Neural crest cell (in vitro differentiated cells): Measurements from ENCODE around the gene WDR86. TPM values are rescaled to one million over a fixed set of nuclear protein-coding genes. Genes with fewer than 3 reads are reported as not detected.

ENCODE experiments used
- DNase-seq: peaks from one replicate; pipeline ENCODE4 v3.0.0; 2021; ENCODE audit warnings: low read depth, mixed read lengths, low spot score
- H3K27ac Mint-ChIP-seq: one replicate; pipeline ENCODE4 v1.8.0; 2021; ENCODE audit warnings: mild to moderate bottlenecking, mixed read lengths; ENCODE audit not compliant: unreplicated experiment
- H3K27me3 Mint-ChIP-seq: 2 replicates; pipeline ENCODE4 v1.8.0; 2021; ENCODE audit warnings: low read depth, mild to moderate bottlenecking, mixed read lengths
- H3K36me3 Mint-ChIP-seq: 2 replicates; pipeline ENCODE4 v1.8.0; 2021; ENCODE audit warnings: low read depth, mild to moderate bottlenecking, mixed read lengths
- H3K4me1 Mint-ChIP-seq: 2 replicates; pipeline ENCODE4 v1.8.0; 2021; ENCODE audit warnings: mixed read lengths
- H3K4me3 Mint-ChIP-seq: one replicate; pipeline ENCODE4 v1.8.0; 2021; ENCODE audit warnings: mild to moderate bottlenecking, mixed read lengths
- H3K9me3 Mint-ChIP-seq: 2 replicates; pipeline ENCODE4 v1.8.0; 2021; ENCODE audit warnings: mixed read lengths
- total RNA-seq: library from RNA; stranded (reverse); gene quantifications from 2 replicates; pipeline ENCODE4 v1.2.1, GENCODE V29; 2021
- TF ChIP-seq, protein P1 (sequence below): fragments of 200-600 bp; sonication (generic); conservative IDR thresholded peaks from 2 replicates; pipeline ENCODE4 v1.5.0; 2021; ENCODE audit warnings: antibody characterized with exemption, mild to moderate bottlenecking

Gene WDR86
- total RNA-seq, 1 donor from 2014 or later = 29.8 TPM

DNA sequence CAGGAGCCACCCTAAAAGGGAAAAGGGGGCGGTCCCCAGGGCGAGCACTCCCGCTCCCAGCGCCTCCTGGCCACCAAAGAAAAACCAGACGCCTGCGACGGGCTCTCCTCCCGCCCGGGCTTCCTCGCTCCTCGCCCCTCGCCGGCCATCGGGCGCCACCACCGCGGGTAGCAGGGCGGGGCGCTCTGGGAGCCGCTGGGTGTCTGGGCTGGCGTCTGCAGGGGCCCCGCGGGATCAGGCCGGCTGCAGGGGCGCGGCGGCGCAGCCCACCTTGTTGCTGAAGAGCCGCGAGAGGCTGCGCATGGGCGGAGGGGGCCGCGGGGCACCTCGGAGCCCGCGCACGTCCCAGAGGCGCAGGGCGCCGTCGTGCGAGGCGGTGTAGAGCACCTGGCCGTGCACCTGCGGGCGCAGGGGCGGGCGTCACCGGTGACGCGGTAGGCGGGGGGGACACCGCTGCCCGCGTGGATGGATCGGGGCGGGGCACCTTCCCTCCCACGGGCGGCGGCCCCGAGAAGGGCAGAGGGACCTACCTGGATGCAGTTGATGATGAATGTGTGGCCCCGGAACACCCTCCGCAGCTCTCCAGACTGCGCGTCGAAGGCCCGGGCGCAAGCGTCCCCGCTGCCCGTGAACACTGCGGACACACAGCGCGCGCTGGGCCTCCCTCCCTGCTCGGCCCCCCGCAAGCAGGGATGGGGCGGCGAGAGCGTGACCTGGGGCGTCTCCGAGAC lies 28.3 kb downstream of the WDR86 start:
- Mint-ChIP-seq H3K27me3 (peaks cover 46% of the 10 kb centered on the region), H3K27ac (no peak overlapping the region), H3K4me3 (no peak overlapping the region), H3K36me3 (peaks cover 4% of the 10 kb centered on the region), H3K9me3 (no peaks in the 10 kb centered on the region), H3K4me1 (peaks cover 5% of the 10 kb centered on the region)
- TF ChIP-seq, protein P1, sequence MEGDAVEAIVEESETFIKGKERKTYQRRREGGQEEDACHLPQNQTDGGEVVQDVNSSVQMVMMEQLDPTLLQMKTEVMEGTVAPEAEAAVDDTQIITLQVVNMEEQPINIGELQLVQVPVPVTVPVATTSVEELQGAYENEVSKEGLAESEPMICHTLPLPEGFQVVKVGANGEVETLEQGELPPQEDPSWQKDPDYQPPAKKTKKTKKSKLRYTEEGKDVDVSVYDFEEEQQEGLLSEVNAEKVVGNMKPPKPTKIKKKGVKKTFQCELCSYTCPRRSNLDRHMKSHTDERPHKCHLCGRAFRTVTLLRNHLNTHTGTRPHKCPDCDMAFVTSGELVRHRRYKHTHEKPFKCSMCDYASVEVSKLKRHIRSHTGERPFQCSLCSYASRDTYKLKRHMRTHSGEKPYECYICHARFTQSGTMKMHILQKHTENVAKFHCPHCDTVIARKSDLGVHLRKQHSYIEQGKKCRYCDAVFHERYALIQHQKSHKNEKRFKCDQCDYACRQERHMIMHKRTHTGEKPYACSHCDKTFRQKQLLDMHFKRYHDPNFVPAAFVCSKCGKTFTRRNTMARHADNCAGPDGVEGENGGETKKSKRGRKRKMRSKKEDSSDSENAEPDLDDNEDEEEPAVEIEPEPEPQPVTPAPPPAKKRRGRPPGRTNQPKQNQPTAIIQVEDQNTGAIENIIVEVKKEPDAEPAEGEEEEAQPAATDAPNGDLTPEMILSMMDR = no peak
- no peak for DNase-seq

DNA sequence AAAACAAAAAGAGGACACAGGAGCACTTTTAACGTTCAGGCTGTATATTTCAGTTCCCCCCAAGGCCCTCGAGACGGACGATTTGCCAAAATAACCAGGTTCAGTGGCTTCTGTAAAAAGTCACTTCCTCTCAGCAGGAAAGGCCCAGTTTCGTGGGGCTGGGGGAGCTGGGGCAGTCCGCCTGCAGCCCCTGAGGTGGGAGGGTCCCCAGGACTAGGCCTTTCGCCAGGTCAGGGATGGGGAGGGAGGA lies 28.8 kb downstream of the WDR86 start:
- peaks cover 46% of the 10 kb centered on the region for H3K27me3 Mint-ChIP-seq
- no peak overlapping the region for H3K4me3 Mint-ChIP-seq
- H3K36me3 Mint-ChIP-seq = peaks cover 4% of the 10 kb centered on the region
- H3K9me3 Mint-ChIP-seq = no peaks in the 10 kb centered on the region
- peaks cover 5% of the 10 kb centered on the region for H3K4me1 Mint-ChIP-seq
- TF ChIP-seq, protein P1 = no peak
- no peak for DNase-seq
- H3K27ac Mint-ChIP-seq = no peak overlapping the region

DNA sequence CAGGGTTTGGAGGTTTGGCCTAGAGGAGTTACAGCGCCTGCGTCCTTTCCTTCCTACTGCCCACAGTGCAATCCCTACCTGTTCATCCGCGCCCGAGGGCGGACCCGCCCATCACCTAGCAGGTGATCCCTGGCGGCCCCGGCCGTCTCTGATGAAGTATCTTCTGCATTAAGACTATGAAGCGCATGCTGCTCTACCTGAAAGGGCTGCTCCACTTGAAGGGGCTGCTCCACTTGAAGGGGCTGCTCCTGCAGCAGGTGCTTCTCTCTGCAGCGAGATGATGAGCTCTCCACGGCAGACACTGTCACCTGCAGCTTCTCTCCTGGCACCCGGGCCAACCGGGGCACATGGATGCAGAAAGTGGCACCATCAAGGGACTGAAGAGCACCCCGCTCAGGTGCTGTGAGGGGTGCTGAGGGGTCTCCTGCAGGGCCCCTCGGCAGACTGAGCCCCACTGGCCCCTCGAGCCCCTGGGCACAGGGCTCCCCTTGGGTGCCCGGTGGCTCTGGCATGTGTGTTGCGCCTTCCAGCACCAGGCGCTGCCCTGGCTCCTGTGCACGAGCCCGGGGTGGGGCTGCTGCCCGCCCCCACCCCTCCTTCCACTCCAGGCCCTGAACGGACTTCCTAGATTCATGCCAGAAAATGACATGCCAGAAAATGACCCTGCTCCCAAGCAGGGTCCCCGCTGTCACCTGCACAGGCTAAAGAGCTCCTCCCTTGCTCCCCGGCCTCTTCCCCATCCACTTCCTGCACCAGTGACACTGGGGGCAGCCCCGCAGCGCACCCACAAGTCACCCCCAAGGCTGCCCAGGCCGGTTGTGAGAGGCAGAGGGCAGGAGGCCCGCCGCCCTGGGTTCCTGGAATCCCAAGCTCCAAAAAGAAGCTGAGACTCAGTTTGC lies 29.4 kb downstream of the WDR86 start:
- DNase-seq = no peak
- H3K27me3 Mint-ChIP-seq = peaks cover 46% of the 10 kb centered on the region
- TF ChIP-seq, protein P1 = no peak
- no peak overlapping the region for H3K27ac Mint-ChIP-seq
- no peak overlapping the region for H3K4me3 Mint-ChIP-seq
- peaks cover 4% of the 10 kb centered on the region for H3K36me3 Mint-ChIP-seq
- no peaks in the 10 kb centered on the region for H3K9me3 Mint-ChIP-seq
- H3K4me1 Mint-ChIP-seq = peaks cover 5% of the 10 kb centered on the region

DNA sequence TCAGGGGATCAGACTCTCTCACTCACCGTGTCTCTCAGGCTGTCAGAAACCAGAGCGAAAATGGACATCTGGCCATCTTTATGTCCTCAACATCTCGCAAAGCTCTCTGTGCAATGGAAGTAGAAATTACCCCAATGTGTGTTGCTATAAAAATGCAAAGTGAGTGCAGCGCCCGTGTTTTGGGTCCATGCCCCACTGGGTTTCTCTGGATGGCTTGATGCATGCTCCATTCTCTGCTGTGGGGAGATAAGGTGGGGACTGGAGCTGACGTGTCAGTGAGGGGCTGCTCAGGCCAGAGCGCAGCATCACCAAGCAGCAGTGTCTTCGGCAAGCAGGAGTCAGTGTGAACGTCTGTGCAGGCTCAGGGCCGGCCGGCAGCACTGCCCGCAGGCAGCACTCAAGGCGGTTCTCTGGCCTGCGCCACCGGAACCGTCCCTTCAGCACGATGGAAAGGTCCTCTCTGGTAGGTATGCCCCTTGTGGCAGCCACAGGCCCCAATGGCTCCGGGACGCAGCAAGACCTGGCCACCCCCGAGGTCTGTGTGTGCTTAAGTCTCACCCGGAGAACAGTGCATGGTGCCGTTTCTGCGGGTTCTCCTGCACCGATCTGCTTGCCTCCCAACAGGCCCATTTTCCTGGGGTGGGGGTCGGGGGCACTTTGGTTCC lies 30.2 kb downstream of the WDR86 start:
- no peak overlapping the region for H3K4me3 Mint-ChIP-seq
- no peak for DNase-seq
- peaks cover 4% of the 10 kb centered on the region for H3K36me3 Mint-ChIP-seq
- TF ChIP-seq, protein P1 = no peak
- no peaks in the 10 kb centered on the region for H3K9me3 Mint-ChIP-seq
- H3K4me1 Mint-ChIP-seq = peaks cover 5% of the 10 kb centered on the region
- H3K27me3 Mint-ChIP-seq = peaks cover 46% of the 10 kb centered on the region
- H3K27ac Mint-ChIP-seq = no peak overlapping the region

DNA sequence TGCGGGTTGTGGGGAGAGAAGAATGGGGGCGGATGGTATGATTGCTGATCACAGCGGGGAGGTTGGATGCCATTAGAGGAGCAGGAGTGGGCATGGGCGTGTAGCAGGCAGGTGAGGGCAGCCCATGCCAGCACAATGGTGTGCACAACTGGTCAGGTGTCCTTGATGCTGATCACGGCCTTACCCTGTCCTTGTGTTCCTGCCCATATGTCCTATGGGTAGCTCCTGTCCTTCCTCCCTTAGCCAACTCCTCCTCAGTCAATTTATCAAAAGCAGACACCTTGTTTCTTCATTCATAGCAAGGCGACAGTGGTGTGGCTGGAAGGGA lies 30.7 kb downstream of the WDR86 start:
- Mint-ChIP-seq H3K4me1 (peaks cover 5% of the 10 kb centered on the region), H3K36me3 (peaks cover 4% of the 10 kb centered on the region), H3K27ac (no peak overlapping the region), H3K27me3 (peaks cover 43% of the 10 kb centered on the region), H3K4me3 (no peak overlapping the region), H3K9me3 (no peaks in the 10 kb centered on the region)
- TF ChIP-seq, protein P1 = no peak
- DNase-seq = no peak
